Measurements from ENCODE around the gene FKBP1A.

Gene FKBP1A

DNA sequence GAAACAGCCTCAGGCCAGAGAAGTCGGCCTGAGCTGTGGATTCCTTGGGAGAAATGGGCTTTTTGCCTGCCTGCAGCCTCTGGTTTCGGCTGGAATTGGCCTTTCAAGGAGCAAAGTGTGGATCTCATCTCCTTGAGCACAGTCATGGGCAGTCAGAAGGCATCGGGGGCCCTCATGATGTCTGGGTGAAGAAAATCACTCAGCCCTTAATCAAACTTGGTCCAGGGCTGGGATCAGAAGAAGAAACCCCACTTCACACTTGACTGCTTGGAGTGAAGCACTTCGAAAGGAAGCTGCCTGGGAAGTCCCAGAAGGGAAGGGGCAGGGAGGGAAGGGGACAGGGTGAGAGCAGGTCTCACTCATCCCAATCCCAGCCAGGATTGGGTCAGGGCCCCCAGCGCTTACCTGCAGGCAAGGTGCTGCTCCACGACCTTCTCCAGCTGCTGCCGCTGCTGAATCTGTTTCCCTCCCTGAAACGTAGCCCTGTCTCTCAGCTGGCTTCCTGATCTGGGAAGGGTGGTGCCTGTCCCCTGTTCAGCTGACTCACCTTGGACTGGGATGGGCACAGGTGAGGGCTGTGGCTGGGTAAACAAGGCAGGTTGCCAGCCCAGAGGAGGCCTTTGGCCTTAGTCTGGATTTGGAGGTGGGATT lies 64.0 kb downstream of the FKBP1A start, which contains the start of gene SDCBP2:
TSS of gene SDCBP2 (minus strand) at position 460 of the 651 bp plus-strand sequence. CDS start 8,723 bp downstream, outside the sequence.
- H3K27ac ChIP-seq (ENCODE audit: low read length): peak within 1 kb of the TSS; percentile 98
- H3K9me3 ChIP-seq (ENCODE audit: control insufficient read depth in 1 of 2, low read length in 2 of 2): no peaks in the 10 kb centered on the region
- H3K27me3 ChIP-seq (ENCODE audit: low read depth, low read length): no peaks in the 10 kb centered on the region
- peaks cover 0 to 25% of the 10 kb centered on the region in 2 donors for H3K36me3 ChIP-seq (ENCODE audit: control insufficient read depth in 1 of 2, insufficient read depth in 2 of 2, low read length in 2 of 2)
- peaks cover 19 to 30% of the 10 kb centered on the region in 2 donors for H3K4me1 ChIP-seq (ENCODE audit: control insufficient read depth in 1 of 2, insufficient read depth in 2 of 2, low read length in 2 of 2)
- peak within 1 kb of the TSS in 1 of 2 donors; percentile 47 for H3K4me3 ChIP-seq (ENCODE audit: low read depth in 1 of 2, low read length in 2 of 2)

DNA sequence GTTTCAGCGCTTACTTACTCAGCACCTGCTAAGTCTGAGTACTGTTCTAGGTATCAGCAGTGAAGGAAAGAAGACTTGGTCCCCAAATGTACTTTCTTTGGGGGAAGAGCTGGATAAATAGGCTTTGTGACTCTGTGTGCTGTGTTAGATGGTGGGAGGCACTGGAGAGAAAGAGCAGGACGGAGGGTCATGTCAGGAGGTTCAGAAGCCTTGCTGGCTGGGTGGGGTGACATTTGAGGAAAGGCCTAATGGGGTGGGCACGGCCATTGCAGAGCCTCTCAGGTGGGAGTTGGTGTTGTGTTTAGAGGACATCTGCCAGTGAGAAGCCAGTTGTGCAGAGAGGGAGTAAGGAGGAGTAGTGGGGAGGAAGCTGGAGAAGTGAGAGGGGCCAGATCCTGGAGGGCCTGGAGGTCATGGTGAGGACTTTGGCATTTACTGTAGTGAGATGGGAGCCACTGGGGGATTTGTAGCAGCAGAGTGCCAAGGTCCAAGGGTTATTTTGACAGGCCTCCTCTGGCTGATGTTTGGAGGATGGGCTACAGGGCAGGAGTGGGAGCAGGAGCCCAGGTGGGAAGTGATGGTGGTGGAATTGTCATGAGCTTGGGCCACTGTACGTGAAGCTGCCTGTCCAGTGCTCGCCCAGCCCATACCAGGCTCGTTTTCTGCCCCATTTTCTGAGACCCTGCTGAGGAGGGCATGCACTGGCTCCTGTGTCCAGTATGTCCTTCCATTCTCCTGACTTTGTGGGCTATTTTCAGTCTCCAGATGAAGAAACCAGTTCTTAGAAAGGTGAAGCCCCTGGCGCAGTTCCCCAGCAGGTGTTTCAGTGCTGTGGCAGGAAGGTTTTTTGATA lies 64.8 kb downstream of the FKBP1A start:
- peak overlapping the region; percentile 98 for H3K27ac ChIP-seq (ENCODE audit: low read length)
- peaks cover 19 to 30% of the 10 kb centered on the region in 2 donors for H3K4me1 ChIP-seq (ENCODE audit: control insufficient read depth in 1 of 2, insufficient read depth in 2 of 2, low read length in 2 of 2)
- no peaks in the 10 kb centered on the region for H3K9me3 ChIP-seq (ENCODE audit: control insufficient read depth in 1 of 2, low read length in 2 of 2)
- H3K36me3 ChIP-seq (ENCODE audit: control insufficient read depth in 1 of 2, insufficient read depth in 2 of 2, low read length in 2 of 2): peaks cover 0 to 19% of the 10 kb centered on the region in 2 donors
- no peaks in the 10 kb centered on the region for H3K27me3 ChIP-seq (ENCODE audit: low read depth, low read length)
- H3K4me3 ChIP-seq (ENCODE audit: low read depth in 1 of 2, low read length in 2 of 2): peak overlapping the region in 1 of 2 donors; percentile 47

DNA sequence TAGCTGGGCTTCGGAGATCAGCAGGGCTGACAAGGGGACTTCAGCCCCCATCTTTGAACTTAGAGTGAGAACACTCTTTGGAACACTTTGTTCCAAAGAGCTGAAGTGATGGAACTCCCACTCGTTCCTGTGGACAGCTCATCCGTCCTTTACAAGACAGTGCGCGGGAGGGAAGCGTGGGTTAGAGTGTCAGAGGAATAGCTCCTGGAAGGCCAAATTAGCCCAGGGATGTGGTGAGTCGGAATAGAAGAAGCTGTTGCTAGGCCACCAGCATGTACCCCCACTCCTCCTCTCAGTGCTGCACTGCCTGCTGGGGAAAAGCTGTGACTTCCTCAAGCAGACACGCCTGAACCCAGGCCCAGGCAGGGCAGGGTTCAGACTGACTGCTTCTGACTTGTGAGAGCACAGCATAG lies 65.6 kb downstream of the FKBP1A start:
- peaks cover 0 to 11% of the 10 kb centered on the region in 2 donors for H3K36me3 ChIP-seq (ENCODE audit: control insufficient read depth in 1 of 2, insufficient read depth in 2 of 2, low read length in 2 of 2)
- H3K4me3 ChIP-seq (ENCODE audit: low read depth in 1 of 2, low read length in 2 of 2): peak overlapping the region in 1 of 2 donors; percentile 47
- H3K27me3 ChIP-seq (ENCODE audit: low read depth, low read length): no peaks in the 10 kb centered on the region
- H3K27ac ChIP-seq (ENCODE audit: low read length): peak overlapping the region; percentile 98
- no peaks in the 10 kb centered on the region for H3K9me3 ChIP-seq (ENCODE audit: control insufficient read depth in 1 of 2, low read length in 2 of 2)
- H3K4me1 ChIP-seq (ENCODE audit: control insufficient read depth in 1 of 2, insufficient read depth in 2 of 2, low read length in 2 of 2): peaks cover 19 to 30% of the 10 kb centered on the region in 2 donors

DNA sequence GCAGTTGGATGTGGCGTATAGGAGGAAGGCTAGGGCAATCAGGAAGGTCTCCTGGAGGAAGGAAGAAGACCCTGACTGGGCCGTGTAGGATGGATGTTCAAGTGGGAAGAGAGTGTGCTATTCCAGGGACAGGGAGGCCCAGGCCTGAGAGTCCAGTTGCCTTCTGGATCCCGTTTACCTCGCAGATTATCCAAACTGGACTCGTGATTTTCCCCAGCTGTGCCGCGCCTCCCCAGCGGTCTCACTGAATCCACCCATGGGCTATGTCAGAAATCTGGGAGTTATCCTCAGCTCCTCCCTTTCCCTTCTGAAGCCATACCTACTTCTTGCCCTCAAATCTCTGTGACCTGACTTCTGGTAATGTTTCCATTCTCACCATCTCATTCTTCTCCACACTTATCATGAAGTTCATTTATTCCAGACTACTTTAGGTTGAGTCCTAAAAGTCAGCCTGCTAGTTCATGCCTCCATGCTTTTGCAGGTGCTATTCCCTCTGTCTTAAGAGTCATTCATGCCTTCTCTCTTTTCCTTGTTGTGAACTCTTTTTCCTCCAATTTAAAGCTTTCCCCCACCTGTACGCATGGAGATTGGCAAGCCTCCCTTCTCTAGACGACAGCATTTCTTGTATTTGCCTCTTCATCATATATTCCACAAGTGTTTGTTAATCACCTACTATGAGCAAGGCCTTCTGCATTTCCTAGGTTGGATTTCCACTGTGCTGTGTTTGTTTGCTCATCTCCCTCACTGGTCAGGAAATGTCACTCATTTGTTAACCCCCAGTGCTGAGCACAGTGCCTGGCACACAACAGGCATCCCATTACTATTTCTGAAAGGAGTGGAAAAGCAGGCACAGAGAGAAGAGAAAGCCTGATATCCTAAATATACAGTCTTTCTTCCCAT lies 66.6 kb downstream of the FKBP1A start:
- H3K4me1 ChIP-seq (ENCODE audit: control insufficient read depth in 1 of 2, insufficient read depth in 2 of 2, low read length in 2 of 2): peaks cover 19 to 30% of the 10 kb centered on the region in 2 donors

DNA sequence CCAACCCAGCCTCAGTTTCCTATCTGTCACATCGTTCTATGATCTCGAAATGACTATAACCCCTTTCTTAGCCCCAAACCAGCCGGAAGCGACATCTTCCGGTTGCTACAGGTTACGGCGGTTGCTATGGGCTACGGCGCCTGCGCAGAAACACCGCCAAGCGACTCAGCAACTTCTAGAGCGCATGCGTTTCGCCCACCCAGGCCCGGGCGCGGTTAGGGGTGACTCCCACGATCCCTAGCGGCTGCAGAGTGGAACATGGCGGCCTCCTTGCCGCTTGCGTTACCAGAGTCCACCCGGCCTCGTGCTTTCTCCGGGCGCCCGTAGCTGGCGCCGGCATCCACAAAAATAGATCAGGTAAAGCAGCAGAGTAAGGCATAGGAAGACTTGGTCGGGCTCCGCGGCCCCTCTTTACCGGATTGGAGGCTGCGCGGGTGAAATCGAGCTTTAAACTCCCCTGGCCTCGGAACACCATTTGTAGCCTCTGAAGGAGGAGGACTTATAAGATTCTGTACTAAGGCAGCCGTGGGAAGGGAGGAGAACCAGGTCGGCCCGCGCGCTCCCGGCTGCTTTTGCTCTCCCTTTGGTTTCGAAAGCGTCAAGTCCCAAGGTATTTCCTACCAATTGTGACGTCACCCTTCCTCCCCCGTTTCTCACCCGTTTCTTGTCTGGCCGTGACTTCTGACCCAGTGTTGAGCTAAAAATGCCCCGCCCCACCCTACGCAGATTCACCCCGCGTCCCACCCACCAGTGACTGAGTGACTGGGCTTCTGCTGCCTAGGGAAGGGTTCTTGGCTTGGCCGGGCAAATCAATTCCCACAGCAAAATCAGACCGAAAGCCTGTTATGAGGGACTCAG lies 67.5 kb downstream of the FKBP1A start:
- H3K4me1 ChIP-seq (ENCODE audit: control insufficient read depth in 1 of 2, insufficient read depth in 2 of 2, low read length in 2 of 2): peaks cover 17 to 30% of the 10 kb centered on the region in 2 donors
- H3K4me3 ChIP-seq (ENCODE audit: low read depth in 1 of 2, low read length in 2 of 2): peak overlapping the region; percentile 64 to 78
- no peaks in the 10 kb centered on the region for H3K27me3 ChIP-seq (ENCODE audit: low read depth, low read length)
- H3K9me3 ChIP-seq (ENCODE audit: control insufficient read depth in 1 of 2, low read length in 2 of 2): no peaks in the 10 kb centered on the region
- H3K36me3 ChIP-seq (ENCODE audit: control insufficient read depth in 1 of 2, insufficient read depth in 2 of 2, low read length in 2 of 2): peaks cover 0 to 4% of the 10 kb centered on the region in 2 donors
- H3K27ac ChIP-seq (ENCODE audit: low read length): peak overlapping the region; percentile 98

More for the DNA sequence above, 66.6 kb downstream of the FKBP1A start:
- Histone ChIP-seq H3K4me3 (ENCODE audit: low read depth in 1 of 2, low read length in 2 of 2) (peak overlapping the region; percentile 64 to 78), H3K36me3 (ENCODE audit: control insufficient read depth in 1 of 2, insufficient read depth in 2 of 2, low read length in 2 of 2) (peaks cover 0 to 8% of the 10 kb centered on the region in 2 donors), H3K27ac (ENCODE audit: low read length) (peak overlapping the region; percentile 98), H3K9me3 (ENCODE audit: control insufficient read depth in 1 of 2, low read length in 2 of 2) (no peaks in the 10 kb centered on the region), H3K27me3 (ENCODE audit: low read depth, low read length) (no peaks in the 10 kb centered on the region)

DNA sequence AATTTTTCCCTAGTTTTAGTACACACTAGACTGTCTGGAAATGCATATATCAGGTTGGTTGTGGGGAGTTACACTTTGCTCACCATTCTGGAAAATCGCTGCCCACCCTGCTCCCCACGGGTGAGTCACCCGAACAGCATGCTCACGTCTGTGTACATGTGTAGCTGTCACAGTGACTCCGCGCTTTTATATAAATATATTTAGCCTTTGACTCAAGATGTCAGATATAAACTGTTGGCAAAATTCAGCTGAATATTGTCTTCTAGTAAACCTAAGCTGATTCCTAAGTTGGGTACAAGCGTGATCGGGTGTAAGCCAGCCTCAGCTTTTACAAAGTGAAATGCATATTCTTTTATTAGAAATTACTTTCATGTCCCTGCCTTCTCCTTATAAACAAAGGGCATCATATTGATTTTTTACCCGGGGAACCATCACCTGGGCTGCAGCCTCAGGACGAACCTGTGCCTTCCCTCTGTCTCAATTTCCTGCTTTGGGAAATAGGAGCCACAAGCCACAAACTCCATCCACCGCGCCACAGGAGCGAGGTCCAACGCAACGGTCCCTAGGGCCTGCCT lies 68.2 kb downstream of the FKBP1A start:
- Histone ChIP-seq H3K4me3 (ENCODE audit: low read depth in 1 of 2, low read length in 2 of 2) (peak overlapping the region; percentile 64 to 78), H3K27ac (ENCODE audit: low read length) (peak overlapping the region; percentile 98), H3K9me3 (ENCODE audit: control insufficient read depth in 1 of 2, low read length in 2 of 2) (no peaks in the 10 kb centered on the region), H3K27me3 (ENCODE audit: low read depth, low read length) (no peaks in the 10 kb centered on the region), H3K4me1 (ENCODE audit: control insufficient read depth in 1 of 2, insufficient read depth in 2 of 2, low read length in 2 of 2) (peaks cover 15 to 30% of the 10 kb centered on the region in 2 donors), H3K36me3 (ENCODE audit: control insufficient read depth in 1 of 2, insufficient read depth in 2 of 2, low read length in 2 of 2) (peaks cover 0 to 4% of the 10 kb centered on the region in 2 donors)

DNA sequence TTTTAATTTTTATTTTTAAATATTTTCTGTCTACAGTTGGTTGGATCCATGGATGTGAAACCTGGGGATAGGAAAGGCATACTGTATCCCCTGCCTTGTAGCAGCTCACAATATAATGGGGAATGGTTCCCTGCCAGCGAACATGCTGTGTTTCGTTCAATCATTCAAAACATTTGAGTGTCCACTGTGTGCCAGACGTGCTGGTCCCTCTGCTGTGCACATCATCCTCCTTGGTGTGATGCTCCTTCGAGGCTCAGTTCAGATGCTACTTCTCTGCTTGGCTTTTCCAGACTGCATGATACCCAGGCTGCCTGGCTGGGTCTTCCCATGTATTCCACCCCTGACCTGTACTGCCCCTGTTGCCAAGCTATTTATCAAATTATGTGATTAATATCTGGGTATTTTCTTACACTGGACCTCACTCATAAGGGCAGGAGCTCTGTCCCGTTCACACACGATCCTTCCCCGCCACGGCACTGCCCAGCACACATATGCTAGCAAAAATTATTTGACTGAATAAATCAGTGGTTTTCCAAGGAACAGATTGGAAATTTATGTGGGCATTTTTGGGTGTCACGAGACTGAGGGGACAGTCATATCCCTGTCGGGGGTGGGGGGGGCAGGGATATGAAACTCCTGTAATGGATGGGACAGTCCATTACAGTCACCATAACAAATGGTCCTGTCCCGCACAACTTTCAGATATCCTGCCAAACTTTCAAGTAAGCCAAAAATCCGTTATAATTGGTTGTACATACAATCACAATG lies 68.8 kb downstream of the FKBP1A start:
- peak overlapping the region; percentile 98 for H3K27ac ChIP-seq (ENCODE audit: low read length)
- no peaks in the 10 kb centered on the region for H3K27me3 ChIP-seq (ENCODE audit: low read depth, low read length)
- H3K9me3 ChIP-seq (ENCODE audit: control insufficient read depth in 1 of 2, low read length in 2 of 2): no peaks in the 10 kb centered on the region
- H3K4me1 ChIP-seq (ENCODE audit: control insufficient read depth in 1 of 2, insufficient read depth in 2 of 2, low read length in 2 of 2): peaks cover 15 to 29% of the 10 kb centered on the region in 2 donors
- no peak overlapping the region for H3K4me3 ChIP-seq (ENCODE audit: low read depth in 1 of 2, low read length in 2 of 2)
- H3K36me3 ChIP-seq (ENCODE audit: control insufficient read depth in 1 of 2, insufficient read depth in 2 of 2, low read length in 2 of 2): peaks cover 0 to 4% of the 10 kb centered on the region in 2 donors

DNA sequence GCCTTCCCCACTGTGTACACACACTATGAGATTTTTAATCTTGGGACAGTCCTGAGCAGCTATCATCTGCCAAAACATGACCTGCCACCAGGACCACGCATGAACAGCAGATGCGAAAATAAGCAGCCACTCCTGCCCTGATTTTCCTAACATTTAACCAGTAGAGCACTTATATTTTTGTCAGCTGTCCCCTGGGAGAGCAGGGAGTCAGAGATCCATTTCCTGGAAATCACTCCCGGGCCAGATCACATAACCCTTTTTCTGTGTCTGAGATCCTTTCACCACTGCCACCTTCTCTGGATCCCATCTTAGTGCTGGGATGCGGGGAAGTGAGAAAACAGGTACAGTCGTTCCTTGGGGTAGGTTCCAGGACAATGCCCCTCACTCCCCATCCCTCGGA lies 69.6 kb downstream of the FKBP1A start:
- no peaks in the 10 kb centered on the region for H3K9me3 ChIP-seq (ENCODE audit: control insufficient read depth in 1 of 2, low read length in 2 of 2)
- peaks cover 15 to 23% of the 10 kb centered on the region in 2 donors for H3K4me1 ChIP-seq (ENCODE audit: control insufficient read depth in 1 of 2, insufficient read depth in 2 of 2, low read length in 2 of 2)
- peaks cover 0 to 4% of the 10 kb centered on the region in 2 donors for H3K36me3 ChIP-seq (ENCODE audit: control insufficient read depth in 1 of 2, insufficient read depth in 2 of 2, low read length in 2 of 2)
- H3K27me3 ChIP-seq (ENCODE audit: low read depth, low read length): no peaks in the 10 kb centered on the region
- no peak overlapping the region for H3K4me3 ChIP-seq (ENCODE audit: low read depth in 1 of 2, low read length in 2 of 2)
- H3K27ac ChIP-seq (ENCODE audit: low read length): peak overlapping the region; percentile 72

DNA sequence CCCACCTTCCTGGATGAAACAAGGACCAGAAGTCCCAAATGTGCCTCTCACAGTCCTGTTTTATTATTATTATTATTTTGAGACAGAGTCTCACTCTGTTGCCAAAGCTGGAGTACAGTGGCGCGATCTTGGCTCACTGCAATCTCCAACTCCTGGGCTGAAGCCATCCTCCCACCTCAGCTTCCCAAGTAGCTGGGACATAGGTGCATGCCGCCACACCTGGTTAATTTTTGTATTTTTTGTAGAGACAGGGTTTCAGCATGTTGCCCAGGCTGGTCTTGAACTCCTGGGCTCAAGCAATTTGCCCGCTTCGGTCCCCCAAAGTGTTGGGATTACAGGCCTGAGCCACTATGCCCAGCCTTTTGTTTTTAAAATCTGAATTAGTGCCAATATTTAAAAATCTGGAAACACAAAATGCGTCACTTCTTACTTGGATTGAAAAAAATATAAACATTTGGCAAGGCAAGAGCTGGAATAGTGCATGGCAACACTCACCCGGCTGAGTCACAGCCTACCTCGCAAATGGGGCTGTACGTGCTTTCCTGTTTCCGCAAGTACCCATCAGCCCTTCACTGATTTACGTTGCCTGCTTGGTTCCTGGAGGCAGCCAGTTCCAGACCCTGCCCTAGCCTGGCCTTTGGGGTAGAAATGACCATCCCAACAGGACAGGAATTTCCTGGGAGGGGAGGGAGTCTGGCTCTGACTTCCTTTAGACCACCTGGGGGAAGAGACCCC lies 70.2 kb downstream of the FKBP1A start:
- H3K27me3 ChIP-seq (ENCODE audit: low read depth, low read length): no peaks in the 10 kb centered on the region
- no peaks in the 10 kb centered on the region for H3K9me3 ChIP-seq (ENCODE audit: control insufficient read depth in 1 of 2, low read length in 2 of 2)
- H3K4me3 ChIP-seq (ENCODE audit: low read depth in 1 of 2, low read length in 2 of 2): no peak overlapping the region
- H3K4me1 ChIP-seq (ENCODE audit: control insufficient read depth in 1 of 2, insufficient read depth in 2 of 2, low read length in 2 of 2): peaks cover 11 to 17% of the 10 kb centered on the region in 2 donors
- peak overlapping the region; percentile 72 for H3K27ac ChIP-seq (ENCODE audit: low read length)
- H3K36me3 ChIP-seq (ENCODE audit: control insufficient read depth in 1 of 2, insufficient read depth in 2 of 2, low read length in 2 of 2): peaks cover 0 to 4% of the 10 kb centered on the region in 2 donors
